ENCODE data around the gene RNU2-1. TPM values are rescaled to one million over a fixed set of nuclear protein-coding genes. Genes with fewer than 3 reads are reported as not detected.

RNU2-1 gene
- total and polyA plus RNA-seq, 2 of the 13 experiments (the other 11 are each of a cell fraction or from before 2014, with no cell fraction given) = not detected

DNA sequence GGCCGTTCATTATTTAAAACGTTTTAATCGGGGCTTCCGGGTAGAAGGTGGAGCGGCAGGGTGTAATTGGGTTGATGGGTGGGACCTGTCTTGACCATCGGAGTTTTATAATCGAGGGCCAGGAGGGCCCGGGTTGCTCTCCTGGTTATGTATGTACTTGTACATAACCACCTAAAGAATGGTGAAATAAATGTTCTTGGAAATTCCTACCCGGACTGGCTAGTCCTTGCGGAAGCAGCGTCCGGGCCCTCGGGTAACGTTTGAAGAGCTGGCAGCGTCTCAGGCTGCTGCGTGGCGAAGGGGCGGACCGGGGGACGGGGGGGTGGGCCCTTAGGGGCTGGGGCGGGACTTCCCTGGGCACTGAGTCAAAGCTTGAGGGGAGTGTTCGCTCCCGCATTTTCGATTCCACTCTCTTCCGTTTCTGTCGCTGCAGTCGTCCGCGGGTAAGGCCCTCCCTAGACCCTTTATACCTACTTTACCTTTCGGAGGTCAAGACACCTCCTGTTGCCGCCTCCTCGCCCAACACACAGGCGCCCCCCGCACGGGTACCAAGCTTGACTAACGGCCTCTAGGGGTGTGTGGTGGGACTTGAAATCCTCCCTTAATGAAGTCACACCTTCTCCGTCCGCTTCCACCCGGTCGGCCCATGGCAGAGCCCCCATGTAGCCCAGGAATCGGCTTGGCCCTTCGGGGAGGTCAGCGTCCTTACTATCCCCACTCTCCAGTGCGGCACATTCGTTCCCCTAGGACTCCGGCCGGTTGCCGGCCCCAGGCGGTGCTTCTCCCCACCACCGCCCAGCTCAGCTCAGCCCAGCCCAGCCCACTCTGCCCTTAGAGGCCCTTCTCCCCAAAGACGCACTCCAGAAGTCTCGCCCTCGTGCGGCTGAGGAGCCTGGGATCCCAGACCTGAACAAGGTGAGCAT, 22.0 kb downstream of the RNU2-1 start, which contains the start of gene TMEM106A (continued):
- TF ChIP-seq, protein P1, sequence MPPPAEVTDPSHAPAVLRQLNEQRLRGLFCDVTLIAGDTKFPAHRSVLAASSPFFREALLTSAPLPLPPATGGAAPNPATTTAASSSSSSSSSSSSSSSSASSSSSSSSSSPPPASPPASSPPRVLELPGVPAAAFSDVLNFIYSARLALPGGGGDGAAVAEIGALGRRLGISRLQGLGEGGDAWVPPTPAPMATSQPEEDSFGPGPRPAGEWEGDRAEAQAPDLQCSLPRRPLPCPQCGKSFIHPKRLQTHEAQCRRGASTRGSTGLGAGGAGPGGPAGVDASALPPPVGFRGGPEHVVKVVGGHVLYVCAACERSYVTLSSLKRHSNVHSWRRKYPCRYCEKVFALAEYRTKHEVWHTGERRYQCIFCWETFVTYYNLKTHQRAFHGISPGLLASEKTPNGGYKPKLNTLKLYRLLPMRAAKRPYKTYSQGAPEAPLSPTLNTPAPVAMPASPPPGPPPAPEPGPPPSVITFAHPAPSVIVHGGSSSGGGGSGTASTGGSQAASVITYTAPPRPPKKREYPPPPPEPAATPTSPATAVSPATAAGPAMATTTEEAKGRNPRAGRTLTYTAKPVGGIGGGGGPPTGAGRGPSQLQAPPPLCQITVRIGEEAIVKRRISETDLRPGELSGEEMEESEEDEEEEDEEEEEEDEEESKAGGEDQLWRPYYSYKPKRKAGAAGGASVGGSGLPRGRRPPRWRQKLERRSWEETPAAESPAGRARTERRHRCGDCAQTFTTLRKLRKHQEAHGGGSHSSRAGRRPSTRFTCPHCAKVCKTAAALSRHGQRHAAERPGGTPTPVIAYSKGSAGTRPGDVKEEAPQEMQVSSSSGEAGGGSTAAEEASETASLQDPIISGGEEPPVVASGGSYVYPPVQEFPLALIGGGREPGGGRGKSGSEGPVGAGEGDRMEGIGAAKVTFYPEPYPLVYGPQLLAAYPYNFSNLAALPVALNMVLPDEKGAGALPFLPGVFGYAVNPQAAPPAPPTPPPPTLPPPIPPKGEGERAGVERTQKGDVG (CRISPR knock-in tag; IDR thresholded peaks at IDR 0.05; ENCODE audit: borderline replicate concordance) = peak; percentile 55; the same call in 1 of the 2 replicates
- TF ChIP-seq KLF16 (CRISPR knock-in tag; IDR thresholded peaks at IDR 0.05) (peak in 1 of 2 experiments; percentile 68; a peak in 1 of 4 replicates), YEATS2 (CRISPR knock-in tag; IDR thresholded peaks at IDR 0.05; ENCODE audit: borderline replicate concordance) (no peak), ZNF30 (CRISPR knock-in tag; IDR thresholded peaks at IDR 0.05) (no peak), SRSF1 (optimal IDR thresholded peaks at IDR 0.05; ENCODE audit: low read depth, low read length) (no peak), ZNF788 (CRISPR knock-in tag; IDR thresholded peaks at IDR 0.05; ENCODE audit: borderline replicate concordance) (peak; percentile 36; the same call in 1 of the 2 replicates), ZNF7 (CRISPR knock-in tag; IDR thresholded peaks at IDR 0.05) (no peak; the same call in 1 of the 2 replicates), RAD21 (CRISPR knock-in tag; IDR thresholded peaks at IDR 0.05) (peak; percentile 43)
- TF ChIP-seq, protein P2, sequence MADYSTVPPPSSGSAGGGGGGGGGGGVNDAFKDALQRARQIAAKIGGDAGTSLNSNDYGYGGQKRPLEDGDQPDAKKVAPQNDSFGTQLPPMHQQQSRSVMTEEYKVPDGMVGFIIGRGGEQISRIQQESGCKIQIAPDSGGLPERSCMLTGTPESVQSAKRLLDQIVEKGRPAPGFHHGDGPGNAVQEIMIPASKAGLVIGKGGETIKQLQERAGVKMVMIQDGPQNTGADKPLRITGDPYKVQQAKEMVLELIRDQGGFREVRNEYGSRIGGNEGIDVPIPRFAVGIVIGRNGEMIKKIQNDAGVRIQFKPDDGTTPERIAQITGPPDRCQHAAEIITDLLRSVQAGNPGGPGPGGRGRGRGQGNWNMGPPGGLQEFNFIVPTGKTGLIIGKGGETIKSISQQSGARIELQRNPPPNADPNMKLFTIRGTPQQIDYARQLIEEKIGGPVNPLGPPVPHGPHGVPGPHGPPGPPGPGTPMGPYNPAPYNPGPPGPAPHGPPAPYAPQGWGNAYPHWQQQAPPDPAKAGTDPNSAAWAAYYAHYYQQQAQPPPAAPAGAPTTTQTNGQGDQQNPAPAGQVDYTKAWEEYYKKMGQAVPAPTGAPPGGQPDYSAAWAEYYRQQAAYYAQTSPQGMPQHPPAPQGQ (CRISPR knock-in tag; IDR thresholded peaks at IDR 0.05; ENCODE audit: borderline replicate concordance) = no peak
- TF ChIP-seq, protein P3, sequence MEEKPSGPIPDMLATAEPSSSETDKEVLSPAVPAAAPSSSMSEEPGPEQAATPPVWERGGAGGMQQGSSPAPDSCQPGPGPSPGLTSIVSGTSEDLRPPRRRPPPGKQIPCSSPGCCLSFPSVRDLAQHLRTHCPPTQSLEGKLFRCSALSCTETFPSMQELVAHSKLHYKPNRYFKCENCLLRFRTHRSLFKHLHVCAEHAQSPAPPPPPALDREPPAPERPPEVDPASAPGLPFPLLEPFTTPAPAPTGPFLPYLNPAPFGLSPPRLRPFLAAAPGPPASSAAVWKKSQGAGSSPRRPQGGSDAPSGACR (CRISPR knock-in tag; IDR thresholded peaks at IDR 0.05) = no peak
- TF ChIP-seq, protein P4, sequence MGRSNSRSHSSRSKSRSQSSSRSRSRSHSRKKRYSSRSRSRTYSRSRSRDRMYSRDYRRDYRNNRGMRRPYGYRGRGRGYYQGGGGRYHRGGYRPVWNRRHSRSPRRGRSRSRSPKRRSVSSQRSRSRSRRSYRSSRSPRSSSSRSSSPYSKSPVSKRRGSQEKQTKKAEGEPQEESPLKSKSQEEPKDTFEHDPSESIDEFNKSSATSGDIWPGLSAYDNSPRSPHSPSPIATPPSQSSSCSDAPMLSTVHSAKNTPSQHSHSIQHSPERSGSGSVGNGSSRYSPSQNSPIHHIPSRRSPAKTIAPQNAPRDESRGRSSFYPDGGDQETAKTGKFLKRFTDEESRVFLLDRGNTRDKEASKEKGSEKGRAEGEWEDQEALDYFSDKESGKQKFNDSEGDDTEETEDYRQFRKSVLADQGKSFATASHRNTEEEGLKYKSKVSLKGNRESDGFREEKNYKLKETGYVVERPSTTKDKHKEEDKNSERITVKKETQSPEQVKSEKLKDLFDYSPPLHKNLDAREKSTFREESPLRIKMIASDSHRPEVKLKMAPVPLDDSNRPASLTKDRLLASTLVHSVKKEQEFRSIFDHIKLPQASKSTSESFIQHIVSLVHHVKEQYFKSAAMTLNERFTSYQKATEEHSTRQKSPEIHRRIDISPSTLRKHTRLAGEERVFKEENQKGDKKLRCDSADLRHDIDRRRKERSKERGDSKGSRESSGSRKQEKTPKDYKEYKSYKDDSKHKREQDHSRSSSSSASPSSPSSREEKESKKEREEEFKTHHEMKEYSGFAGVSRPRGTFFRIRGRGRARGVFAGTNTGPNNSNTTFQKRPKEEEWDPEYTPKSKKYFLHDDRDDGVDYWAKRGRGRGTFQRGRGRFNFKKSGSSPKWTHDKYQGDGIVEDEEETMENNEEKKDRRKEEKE (IDR thresholded peaks at IDR 0.05) = no peak
- TF ChIP-seq, protein P5, sequence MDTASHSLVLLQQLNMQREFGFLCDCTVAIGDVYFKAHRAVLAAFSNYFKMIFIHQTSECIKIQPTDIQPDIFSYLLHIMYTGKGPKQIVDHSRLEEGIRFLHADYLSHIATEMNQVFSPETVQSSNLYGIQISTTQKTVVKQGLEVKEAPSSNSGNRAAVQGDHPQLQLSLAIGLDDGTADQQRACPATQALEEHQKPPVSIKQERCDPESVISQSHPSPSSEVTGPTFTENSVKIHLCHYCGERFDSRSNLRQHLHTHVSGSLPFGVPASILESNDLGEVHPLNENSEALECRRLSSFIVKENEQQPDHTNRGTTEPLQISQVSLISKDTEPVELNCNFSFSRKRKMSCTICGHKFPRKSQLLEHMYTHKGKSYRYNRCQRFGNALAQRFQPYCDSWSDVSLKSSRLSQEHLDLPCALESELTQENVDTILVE (CRISPR knock-in tag; IDR thresholded peaks at IDR 0.05) = peak; percentile 34; the same call in 1 of the 2 replicates
- TF ChIP-seq, protein P6, sequence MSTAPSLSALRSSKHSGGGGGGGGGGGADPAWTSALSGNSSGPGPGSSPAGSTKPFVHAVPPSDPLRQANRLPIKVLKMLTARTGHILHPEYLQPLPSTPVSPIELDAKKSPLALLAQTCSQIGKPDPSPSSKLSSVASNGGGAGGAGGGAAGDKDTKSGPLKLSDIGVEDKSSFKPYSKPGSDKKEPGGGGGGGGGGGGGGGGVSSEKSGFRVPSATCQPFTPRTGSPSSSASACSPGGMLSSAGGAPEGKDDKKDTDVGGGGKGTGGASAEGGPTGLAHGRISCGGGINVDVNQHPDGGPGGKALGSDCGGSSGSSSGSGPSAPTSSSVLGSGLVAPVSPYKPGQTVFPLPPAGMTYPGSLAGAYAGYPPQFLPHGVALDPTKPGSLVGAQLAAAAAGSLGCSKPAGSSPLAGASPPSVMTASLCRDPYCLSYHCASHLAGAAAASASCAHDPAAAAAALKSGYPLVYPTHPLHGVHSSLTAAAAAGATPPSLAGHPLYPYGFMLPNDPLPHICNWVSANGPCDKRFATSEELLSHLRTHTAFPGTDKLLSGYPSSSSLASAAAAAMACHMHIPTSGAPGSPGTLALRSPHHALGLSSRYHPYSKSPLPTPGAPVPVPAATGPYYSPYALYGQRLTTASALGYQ (CRISPR knock-in tag; IDR thresholded peaks at IDR 0.05) = no peak
- TF ChIP-seq, protein P7, sequence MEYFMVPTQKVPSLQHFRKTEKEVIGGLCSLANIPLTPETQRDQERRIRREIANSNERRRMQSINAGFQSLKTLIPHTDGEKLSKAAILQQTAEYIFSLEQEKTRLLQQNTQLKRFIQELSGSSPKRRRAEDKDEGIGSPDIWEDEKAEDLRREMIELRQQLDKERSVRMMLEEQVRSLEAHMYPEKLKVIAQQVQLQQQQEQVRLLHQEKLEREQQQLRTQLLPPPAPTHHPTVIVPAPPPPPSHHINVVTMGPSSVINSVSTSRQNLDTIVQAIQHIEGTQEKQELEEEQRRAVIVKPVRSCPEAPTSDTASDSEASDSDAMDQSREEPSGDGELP (IDR thresholded peaks at IDR 0.05; ENCODE audit: borderline replicate concordance, low read depth) = no peak
